A673 (cell line): ENCODE measurements around the gene HHEX.

Experiments used
- EZH2 ChIP-seq: fragments of 200-600 bp; sonication (generic); IDR thresholded peaks from 2 replicates; pipeline ENCODE4 v1.6.1; 2017; ENCODE audit warnings: borderline replicate concordance, low read depth, mild to moderate bottlenecking, mixed read lengths, antibody characterized with exemption, low read length; ENCODE audit not compliant: poor library complexity, severe bottlenecking
- TF ChIP-seq, protein P1 (sequence below): fragments of 300-800, 200-600 bp; sonication (generic); conservative IDR thresholded peaks from 2 replicates; pipeline ENCODE4 v1.5.1; 2017; ENCODE audit warnings: low read depth, mild to moderate bottlenecking, antibody characterized with exemption, low read length, moderate library complexity, mixed read lengths

DNA sequence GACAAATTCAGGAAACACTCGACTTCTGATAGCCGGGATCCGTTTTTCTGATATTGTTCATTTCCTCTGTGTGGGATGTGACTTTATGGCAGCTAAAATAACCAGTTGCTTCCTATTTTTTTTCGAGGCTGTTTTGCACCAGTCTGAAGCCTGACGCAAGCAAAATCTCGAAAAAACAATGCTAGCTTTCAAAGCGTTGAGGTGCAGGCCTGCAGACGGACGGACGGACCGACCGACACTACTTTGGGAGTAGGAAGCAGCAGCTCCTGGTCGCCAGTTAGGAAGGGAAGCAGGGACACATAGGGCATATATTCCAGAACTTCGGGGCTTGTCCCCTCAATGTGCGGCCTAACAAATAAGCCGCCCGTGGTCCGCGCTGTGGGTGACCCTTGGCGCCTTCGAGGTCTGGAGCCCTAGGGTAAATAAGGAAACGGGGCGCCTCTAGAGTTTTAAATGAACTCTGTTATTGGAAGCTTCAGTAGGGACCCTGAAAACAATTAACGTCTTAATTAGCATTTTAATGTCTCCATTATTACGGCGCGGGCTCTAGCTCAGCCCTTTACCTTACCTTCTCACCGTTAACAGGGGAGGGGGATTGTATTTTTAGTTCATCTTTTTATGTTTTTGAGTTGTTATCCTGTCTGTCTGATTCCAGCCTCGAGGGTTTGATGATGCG, 1.3 kb downstream of the HHEX start:
- TF ChIP-seq, protein P1, sequence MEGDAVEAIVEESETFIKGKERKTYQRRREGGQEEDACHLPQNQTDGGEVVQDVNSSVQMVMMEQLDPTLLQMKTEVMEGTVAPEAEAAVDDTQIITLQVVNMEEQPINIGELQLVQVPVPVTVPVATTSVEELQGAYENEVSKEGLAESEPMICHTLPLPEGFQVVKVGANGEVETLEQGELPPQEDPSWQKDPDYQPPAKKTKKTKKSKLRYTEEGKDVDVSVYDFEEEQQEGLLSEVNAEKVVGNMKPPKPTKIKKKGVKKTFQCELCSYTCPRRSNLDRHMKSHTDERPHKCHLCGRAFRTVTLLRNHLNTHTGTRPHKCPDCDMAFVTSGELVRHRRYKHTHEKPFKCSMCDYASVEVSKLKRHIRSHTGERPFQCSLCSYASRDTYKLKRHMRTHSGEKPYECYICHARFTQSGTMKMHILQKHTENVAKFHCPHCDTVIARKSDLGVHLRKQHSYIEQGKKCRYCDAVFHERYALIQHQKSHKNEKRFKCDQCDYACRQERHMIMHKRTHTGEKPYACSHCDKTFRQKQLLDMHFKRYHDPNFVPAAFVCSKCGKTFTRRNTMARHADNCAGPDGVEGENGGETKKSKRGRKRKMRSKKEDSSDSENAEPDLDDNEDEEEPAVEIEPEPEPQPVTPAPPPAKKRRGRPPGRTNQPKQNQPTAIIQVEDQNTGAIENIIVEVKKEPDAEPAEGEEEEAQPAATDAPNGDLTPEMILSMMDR = no peak
- no peak for TF ChIP-seq EZH2
